ENCODE measurements around the gene SPOPL. TPM values are rescaled to one million over a fixed set of nuclear protein-coding genes. Genes with fewer than 3 reads are reported as not detected.
"Not testable (repeated sequence)": the region's sequence is repeated elsewhere in the genome, so short reads cannot be mapped to it uniquely, and the experiment has no call there.

SPOPL gene
- total RNA-seq, 1 experiment from 2014 or later = 13.8 TPM

DNA sequence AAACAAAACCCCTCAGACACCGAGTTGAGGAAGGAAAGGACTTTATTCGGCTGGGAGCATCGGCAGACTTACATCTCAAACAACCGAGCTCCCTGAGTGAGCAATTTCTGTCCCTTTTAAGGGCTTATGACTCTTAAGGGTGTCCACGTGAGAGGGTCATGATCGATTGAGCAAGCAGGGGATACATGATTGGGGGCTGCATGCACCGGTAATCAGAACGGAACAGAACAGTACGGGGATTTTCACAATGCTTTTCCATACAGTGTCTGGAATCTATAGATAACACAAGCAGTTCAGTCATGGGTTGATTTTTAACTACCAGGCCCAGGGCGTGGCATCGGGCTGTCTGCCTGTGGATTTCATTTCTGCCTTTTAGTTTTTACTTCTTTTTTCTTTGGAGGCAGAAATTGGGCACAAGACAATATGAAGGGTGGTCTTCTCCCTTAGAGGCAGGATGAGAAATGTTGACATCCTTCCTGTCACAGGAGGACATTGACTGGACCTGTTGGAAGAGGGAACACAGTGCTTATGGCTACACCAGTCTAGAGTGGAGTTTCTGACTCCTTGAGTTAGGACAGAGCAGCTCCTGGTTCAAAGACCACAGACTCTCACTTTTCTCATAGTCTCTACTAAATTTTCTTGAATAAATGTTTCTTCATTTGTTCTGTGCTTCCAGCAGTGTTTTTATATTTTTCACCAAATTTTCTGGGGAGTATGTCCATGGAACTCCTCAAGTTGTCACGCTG lies 35.8 kb downstream of the SPOPL start:
- H3K4me3 ChIP-seq = no peak overlapping the region
- peaks cover 6% of the 10 kb centered on the region; the same call in 1 of the 2 replicates for H3K36me3 ChIP-seq
- no peaks in the 10 kb centered on the region for H3K27me3 ChIP-seq
- peaks cover 2% of the 10 kb centered on the region for H3K9me3 ChIP-seq
- no peak for DNase-seq

DNA sequence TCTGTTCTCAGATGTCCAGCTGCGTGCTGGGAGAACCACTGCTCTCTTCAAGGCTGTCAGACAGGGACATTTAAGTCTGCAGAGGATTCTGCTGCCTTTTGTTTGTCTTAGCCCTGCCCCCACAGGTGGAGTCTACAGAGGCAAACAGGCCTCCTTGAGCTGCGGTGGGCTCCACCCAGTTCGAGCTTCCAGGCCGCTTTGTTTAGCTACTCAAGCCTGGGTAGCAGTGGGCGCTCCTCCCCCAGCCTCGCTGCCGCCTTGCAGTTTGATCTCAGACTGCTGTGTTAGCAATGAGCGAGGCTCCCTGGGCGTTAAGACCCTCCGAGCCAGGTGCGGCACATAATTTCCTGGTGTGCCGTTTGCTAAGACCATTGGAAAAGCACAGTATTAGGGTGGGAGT lies 42.6 kb downstream of the SPOPL start:
- H3K9me3 ChIP-seq, DNase-seq, H3K4me3 ChIP-seq, H3K36me3 ChIP-seq, H3K27me3 ChIP-seq: not testable (repeated sequence)

DNA sequence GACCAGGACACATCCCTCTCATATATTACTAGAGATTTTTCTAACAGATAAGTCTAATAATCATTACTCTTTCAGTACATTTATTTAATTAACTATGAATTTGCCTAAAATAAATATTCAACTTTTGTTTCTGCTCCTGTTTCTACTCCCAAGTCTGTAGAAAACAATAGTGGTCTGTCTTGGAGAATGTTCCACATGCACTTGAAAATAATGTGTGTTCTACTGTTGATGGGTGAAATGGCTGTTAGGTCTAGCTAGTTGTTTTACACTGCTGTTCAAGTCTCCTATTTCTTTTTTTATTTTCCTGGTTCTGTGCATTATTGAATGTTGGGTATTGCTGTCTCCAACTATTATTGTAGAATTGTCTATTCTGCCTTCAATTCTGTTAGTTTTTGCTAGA lies 47.2 kb downstream of the SPOPL start:
- Histone ChIP-seq H3K4me3 (no peak overlapping the region), H3K27me3 (no peaks in the 10 kb centered on the region), H3K9me3 (no peaks in the 10 kb centered on the region), H3K36me3 (peaks cover 7% of the 10 kb centered on the region; the same call in 1 of the 2 replicates)
- no peak for DNase-seq

- Histone ChIP-seq H3K36me3 (peaks cover 12% of the 10 kb centered on the region), H3K27me3 (no peaks in the 10 kb centered on the region)
- no peak for DNase-seq
These were observed 48.6 kb downstream of the SPOPL start for GRCh38 chr2:138550172-138550571.

DNA sequence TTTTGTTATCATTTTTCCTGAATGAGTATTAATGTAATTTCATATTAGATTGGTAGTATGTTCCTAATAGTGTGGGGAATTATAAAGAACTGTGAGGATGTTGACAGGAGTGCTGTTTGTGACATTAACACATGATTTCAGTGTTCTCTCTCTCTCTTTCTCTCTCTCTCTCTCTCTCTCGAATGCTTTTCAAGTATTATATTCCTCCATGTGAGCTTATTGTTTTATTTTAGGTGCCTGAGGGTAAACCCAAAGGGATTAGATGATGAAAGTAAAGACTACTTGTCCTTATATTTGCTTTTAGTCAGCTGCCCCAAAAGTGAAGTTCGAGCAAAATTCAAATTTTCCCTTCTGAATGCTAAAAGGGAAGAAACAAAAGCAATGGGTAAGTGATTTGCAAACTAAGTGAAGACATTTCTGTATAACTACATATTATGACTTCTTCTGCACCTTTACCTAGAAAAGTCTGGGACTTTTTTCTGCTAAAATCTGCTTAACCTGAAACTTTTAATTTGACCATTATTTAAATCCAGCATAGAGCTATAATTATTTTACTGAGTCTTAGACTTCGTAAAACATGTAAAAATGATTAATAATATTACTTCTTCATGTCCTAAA lies 49.2 kb downstream of the SPOPL start:
- DNase-seq = no peak
- H3K36me3 ChIP-seq = peaks cover 12% of the 10 kb centered on the region
- no peaks in the 10 kb centered on the region for H3K9me3 ChIP-seq
- no peak overlapping the region for H3K4me3 ChIP-seq
- H3K27me3 ChIP-seq = no peaks in the 10 kb centered on the region

More at GRCh38 chr2:138550172-138550571, 48.6 kb downstream of the SPOPL start:
- Histone ChIP-seq H3K9me3 (no peaks in the 10 kb centered on the region), H3K4me3 (no peak overlapping the region)

- Histone ChIP-seq H3K4me3 (no peak overlapping the region), H3K36me3 (peaks cover 17% of the 10 kb centered on the region), H3K27me3 (no peaks in the 10 kb centered on the region), H3K9me3 (no peaks in the 10 kb centered on the region)
- DNase-seq = no peak
These were observed 52.6 kb downstream of the SPOPL start for GRCh38 chr2:138554123-138554522.

DNA sequence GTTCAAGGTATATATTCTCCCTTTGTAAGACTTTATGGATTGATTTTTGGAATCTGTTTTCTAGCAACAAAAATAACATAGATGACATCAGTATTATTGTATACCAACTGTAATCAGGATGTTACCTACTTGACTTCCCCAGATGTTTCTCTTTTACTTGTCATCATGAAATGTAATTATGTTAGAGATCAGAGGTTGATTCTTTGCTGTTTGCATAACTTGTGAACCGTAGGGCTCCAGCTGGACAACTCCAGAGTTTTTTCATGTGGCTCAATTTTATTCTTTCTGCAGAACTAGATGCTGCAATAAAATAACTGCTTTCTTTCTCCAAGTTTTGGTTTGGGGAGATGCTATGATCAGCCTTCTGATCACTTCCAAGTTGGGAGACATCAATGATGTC lies 58.1 kb downstream of the SPOPL start:
- DNase-seq = no peak
- no peaks in the 10 kb centered on the region for H3K27me3 ChIP-seq

DNA sequence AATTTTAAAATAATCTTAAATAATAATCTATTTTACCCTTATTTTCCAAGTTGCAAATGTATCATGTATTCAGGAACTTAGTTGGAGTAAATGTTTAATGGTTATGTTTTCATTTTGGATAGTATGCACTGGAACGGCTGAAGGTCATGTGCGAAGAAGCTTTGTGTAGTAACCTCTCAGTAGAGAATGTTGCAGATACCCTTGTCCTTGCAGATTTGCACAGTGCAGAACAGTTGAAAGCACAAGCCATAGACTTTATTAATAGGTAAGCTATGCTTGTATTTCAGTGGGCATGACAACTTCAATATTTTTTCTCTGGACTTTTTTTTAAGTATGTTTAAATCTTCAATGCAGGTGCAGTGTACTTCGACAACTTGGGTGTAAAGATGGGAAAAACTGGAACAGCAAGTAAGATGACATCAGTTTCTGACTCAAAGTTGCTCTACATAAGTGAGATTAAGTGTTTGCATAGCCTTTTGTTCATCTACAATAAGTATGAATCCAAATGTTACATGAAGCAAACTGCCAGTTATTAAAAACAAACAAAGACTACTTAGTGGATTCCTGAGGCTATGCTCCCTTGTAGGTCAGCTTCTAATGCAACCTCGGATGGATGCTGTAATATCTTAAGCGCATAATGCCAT lies 63.1 kb downstream of the SPOPL start:
- DNase-seq = no peak
- H3K4me3 ChIP-seq = no peak overlapping the region
- no peaks in the 10 kb centered on the region for H3K9me3 ChIP-seq
- peaks cover 22% of the 10 kb centered on the region for H3K36me3 ChIP-seq
- no peaks in the 10 kb centered on the region for H3K27me3 ChIP-seq

More for the DNA sequence above, 58.1 kb downstream of the SPOPL start:
- Histone ChIP-seq H3K9me3 (no peaks in the 10 kb centered on the region), H3K4me3 (no peak overlapping the region), H3K36me3 (peaks cover 22% of the 10 kb centered on the region)

DNA sequence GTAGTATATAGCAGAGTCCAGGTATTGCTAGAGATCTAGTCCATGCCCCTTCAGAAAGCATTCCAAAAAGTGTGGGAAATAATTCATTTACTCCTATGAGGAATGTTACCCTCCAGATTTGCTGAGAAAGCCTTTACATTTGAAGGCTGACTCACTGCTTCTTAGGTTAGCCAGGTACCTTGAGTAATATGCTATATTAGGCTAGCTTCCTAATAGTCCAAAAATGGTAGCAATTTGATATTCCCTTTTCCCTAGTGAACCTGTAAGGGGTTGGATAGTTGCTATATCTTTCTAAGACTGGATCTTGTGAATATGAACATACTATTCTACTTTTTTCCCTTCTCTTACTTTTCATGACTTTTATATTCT lies 63.6 kb downstream of the SPOPL start:
- no peaks in the 10 kb centered on the region for H3K27me3 ChIP-seq
- DNase-seq = no peak
- peaks cover 22% of the 10 kb centered on the region for H3K36me3 ChIP-seq
- no peaks in the 10 kb centered on the region for H3K9me3 ChIP-seq
- no peak overlapping the region for H3K4me3 ChIP-seq

GRCh38 chr2:138572318-138572717 lies 70.7 kb downstream of the SPOPL start:
- Histone ChIP-seq H3K9me3 (no peaks in the 10 kb centered on the region), H3K36me3 (peaks cover 7% of the 10 kb centered on the region), H3K4me3 (no peak overlapping the region), H3K27me3 (no peaks in the 10 kb centered on the region)
- DNase-seq = no peak

- no peak for DNase-seq
- Histone ChIP-seq H3K27me3 (no peaks in the 10 kb centered on the region), H3K36me3 (peaks cover 11% of the 10 kb centered on the region), H3K9me3 (peaks cover 10% of the 10 kb centered on the region), H3K4me3 (no peak overlapping the region)
These were observed 75.5 kb downstream of the SPOPL start for GRCh38 chr2:138577066-138577465.

GRCh38 chr2:138579556-138579955 lies 78.0 kb downstream of the SPOPL start:
- Histone ChIP-seq H3K27me3 (no peaks in the 10 kb centered on the region), H3K4me3 (no peak overlapping the region), H3K9me3 (peaks cover 10% of the 10 kb centered on the region), H3K36me3 (peaks cover 14% of the 10 kb centered on the region)
- no peak for DNase-seq

- Histone ChIP-seq H3K4me3 (no peak overlapping the region), H3K27me3 (no peaks in the 10 kb centered on the region), H3K36me3 (peaks cover 17% of the 10 kb centered on the region), H3K9me3 (peaks cover 10% of the 10 kb centered on the region)
- DNase-seq = no peak
These were observed 80.3 kb downstream of the SPOPL start for GRCh38 chr2:138581909-138582308.

DNA sequence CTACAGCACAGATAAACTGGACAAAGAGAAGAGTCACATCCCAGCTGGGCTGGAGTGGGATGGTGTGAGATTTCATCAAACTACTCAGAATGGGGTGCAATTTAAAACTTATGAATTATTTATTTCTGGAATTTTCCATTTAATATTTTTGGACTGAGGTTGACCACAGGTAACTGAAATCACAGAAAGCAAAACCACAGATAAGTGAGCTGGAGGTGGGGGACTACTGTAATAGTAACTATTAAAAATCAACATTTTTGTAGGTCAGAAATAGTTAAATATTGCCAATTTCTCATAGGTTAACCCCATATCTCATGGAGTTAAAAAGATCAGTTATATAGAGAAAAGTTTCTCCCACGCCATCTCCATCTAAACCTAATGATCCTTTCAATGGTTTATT lies 88.1 kb downstream of the SPOPL start:
- Histone ChIP-seq H3K27me3 (no peaks in the 10 kb centered on the region), H3K36me3 (0 out of 2 replicates have a peak, but pooled peaks cover 3% of the 10 kb centered on the region), H3K9me3 (no peaks in the 10 kb centered on the region), H3K4me3 (no peak overlapping the region)
- DNase-seq = no peak

GRCh38 chr2:138596403-138596802 lies 94.8 kb downstream of the SPOPL start:
- H3K9me3 ChIP-seq = no peaks in the 10 kb centered on the region
- H3K27me3 ChIP-seq = no peaks in the 10 kb centered on the region
- no peaks in the 10 kb centered on the region for H3K36me3 ChIP-seq
- no peak for DNase-seq
- H3K4me3 ChIP-seq = no peak overlapping the region

DNA sequence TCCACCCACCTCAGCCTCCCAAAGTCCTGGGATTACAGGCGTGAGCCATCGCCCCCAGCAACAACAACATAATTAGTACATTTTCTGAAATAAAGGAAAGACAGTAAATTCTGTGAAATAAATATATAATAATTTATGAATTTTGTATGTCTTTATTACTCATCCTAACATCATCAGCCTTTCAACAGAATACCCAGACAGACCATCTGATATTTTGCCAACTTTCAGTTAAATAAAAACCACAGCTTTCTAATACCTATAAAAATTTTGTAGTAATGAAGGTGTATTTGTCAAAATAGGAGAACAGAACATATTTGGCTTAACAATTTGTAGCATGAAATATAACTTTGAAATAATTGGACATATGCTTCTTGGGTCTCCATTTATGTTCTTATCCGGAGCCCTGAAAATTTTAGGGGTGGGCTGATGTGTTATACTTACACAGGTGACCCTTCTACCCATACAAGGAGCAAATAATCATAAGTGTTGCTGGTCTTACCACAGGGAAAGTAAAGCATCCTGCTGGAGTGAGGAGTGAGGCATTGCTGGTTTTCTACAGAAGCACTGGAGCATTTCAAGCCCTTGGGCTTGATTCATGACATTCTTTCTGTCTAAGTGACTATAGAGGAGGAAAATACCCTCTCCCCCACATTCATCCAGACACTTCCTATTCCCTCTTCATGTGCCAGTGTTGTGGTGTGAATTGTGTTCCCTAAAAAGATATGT lies 99.3 kb downstream of the SPOPL start:
- H3K27me3 ChIP-seq = no peaks in the 10 kb centered on the region
- no peaks in the 10 kb centered on the region for H3K36me3 ChIP-seq
- no peaks in the 10 kb centered on the region for H3K9me3 ChIP-seq
- no peak for DNase-seq
- no peak overlapping the region for H3K4me3 ChIP-seq
